HG03159 (cell line): ENCODE measurements around the gene ZMYM4.
"Not testable (repeated sequence)": the region's sequence is repeated elsewhere in the genome, so short reads cannot be mapped to it uniquely, and the experiment has no call there.

Experiments used
- ATAC-seq: cut with Tn5 transposase; IDR thresholded peaks from one replicate; pipeline ENCODE4 v1.9.1; 2021; ENCODE audit warnings: mild to moderate bottlenecking, moderate library complexity; ENCODE audit not compliant: unreplicated experiment

Gene ZMYM4

GRCh38 chr1:35320937-35321336 lies 52.4 kb downstream of the ZMYM4 start:
- no peak for ATAC-seq

DNA sequence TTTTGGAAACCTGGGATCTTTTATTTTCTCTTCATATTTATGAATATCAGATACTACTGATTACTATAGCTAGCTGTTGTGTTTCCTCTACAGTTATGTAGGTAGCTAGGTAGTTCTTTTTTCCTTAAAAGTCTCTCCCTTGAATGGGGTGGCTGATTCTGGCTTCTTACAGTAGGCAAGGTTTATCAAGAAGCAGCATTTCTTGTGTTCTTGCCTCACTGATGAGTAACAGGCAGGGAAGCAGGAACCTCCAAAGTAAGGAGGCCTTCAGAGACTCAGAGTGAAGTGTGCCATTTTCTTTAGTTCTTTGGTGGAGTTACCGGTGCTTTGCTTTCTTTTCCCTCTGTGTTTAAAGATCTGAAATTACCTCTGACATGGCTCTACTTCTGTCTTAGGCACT lies 56.0 kb downstream of the ZMYM4 start:
- no peak for ATAC-seq

DNA sequence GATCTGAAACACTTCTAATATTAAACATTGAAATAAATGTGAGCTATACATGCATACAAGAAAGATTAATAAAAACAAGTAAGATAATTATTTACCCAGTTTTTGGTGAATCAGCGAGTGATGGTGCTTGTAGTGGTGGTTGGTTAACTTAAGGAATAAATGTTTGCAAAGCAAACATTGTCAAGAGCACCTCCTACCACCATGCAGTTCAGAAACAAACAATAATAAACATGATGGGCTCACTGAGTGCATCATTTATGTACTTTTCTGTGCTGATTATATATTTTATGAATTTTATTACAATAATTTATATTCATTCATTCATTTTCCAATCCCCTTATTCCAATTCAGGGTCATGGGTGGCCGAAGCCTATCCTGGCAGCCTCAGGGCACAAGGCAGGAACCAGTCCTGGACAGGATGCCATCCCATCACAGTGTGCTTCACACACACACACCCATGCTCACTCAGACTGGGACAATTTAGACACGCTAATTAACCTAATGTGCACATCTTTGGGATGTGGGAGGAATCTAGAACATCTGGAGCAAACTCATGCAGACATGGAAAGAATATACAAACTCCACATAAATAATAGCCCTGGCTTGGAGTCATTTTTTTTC lies 57.8 kb downstream of the ZMYM4 start:
- no peak for ATAC-seq

DNA sequence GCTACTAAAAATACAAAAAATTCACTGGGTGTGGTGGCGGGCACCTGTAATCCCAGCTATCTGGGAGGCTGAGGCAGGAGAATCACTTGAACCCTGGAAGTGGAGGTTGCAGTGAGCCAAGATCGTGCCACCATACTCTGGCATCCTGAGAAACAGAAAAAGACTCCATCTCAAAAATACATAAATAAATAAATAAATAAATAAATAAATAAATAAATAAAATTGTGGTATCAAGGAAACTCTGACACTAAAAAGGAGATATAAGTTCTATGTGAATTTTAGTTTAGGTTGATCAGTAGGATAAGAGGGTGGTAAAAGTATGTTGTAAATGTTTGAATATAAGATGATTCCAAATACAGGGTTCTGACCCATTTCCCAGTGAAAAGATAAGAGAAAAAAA lies 63.1 kb downstream of the ZMYM4 start:
- not testable (repeated sequence) for ATAC-seq

GRCh38 chr1:35334485-35334884 lies 66.0 kb downstream of the ZMYM4 start:
- ATAC-seq, result no peak

DNA sequence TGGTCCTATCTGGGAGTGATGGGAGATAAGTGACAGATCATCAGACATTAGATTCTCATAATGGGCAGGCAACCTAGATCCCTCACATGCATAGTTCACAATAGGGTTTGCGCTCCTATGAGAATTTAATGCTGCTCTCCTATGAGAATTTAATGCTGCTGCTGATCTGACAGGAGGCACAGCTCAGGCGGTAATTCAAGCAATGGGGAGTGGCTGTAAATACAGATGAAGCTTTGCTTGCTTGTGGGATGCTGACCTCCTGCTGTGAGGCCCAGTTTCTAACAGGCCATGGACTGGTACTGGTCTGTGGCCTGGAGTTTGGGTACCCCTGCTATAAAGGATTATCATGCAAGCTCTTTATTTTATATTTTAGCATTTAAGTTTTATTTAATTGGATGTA lies 72.0 kb downstream of the ZMYM4 start:
- ATAC-seq, result no peak

DNA sequence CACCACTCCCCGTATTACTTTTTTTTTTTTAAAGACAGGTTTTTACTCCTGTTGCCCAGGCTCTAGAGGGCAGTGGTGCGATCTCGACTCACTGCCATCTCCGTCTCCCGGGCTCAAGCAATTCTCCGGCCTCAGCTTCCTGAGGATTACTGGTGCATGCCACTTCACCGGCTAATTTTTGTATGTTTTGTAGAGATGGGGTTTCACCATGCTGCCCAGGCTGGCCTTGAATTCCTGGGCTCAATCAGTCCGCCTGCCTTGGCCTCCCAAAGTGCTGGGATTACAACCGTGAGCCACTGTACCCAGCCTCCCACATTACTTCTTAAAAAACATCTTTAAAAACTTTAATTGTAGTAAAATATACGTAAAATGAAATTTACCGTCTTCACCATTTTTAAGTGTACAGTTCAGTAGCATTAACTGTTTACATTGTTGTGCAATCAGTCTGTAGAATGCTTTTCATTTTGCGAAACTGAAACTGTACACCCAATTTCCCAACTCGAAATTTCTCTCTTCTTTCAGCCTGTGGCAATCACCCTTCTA lies 77.0 kb downstream of the ZMYM4 start:
- no peak for ATAC-seq

DNA sequence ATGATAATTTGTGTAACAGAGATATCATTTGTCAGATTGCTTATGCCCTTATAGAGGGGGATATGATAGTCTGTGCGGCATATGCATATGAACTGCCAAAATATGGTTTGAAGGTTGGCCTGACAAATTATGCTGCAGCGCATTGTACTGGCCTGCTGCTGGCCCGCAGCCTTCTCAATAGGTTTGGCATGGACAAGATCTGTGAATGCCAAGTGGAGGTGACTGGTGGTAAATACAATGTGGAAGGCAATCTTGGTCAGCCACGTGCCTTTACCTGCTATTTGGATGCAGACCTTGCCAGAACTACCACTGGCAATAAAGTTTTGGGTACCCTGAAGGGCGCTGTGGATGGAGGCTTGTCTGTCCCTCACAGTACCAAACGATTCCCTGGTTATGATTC lies 82.4 kb downstream of the ZMYM4 start:
- no peak for ATAC-seq

GRCh38 chr1:35359995-35360394 lies 91.5 kb downstream of the ZMYM4 start:
- ATAC-seq, result no peak

- no peak for ATAC-seq
Observed at GRCh38 chr1:35361638-35362037, 93.1 kb downstream of the ZMYM4 start.

DNA sequence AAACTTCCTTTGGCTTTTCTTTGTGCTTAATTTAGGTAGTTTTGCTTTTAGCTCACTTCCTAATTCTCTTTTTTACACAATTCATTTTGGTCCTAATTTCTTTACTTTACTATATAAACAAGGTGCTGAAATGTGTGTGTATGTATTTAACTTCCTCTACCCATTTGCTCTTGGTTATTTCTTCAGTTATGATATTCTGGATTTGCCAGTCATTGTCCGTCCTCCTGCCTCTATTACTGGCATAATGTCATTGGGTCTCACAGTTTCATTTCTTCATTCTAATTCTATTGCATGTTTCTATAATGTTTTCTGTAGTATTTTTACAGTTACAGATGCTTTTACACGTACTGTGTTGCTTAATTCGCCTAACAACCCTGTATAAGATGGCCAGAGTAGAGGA lies 96.2 kb downstream of the ZMYM4 start:
- ATAC-seq, result no peak

DNA sequence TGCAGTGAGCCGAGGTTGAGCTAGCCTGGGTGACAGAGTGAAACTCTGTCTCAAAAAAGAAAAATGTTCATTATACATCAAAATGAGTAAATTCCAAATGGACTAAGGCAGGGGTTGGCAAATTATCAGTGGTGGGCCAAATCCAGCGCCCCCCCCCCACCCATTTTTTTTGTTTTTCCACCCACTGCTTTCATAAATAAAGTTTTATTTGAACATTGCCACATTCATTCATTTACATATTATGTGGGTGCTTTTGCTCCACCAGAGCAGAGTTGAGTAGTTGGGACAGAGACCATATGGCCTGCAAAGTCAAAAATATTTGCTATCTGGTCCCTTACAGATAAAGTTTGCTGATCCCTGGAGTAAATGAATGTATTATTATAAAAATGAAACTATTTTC lies 99.4 kb downstream of the ZMYM4 start:
- no peak for ATAC-seq

DNA sequence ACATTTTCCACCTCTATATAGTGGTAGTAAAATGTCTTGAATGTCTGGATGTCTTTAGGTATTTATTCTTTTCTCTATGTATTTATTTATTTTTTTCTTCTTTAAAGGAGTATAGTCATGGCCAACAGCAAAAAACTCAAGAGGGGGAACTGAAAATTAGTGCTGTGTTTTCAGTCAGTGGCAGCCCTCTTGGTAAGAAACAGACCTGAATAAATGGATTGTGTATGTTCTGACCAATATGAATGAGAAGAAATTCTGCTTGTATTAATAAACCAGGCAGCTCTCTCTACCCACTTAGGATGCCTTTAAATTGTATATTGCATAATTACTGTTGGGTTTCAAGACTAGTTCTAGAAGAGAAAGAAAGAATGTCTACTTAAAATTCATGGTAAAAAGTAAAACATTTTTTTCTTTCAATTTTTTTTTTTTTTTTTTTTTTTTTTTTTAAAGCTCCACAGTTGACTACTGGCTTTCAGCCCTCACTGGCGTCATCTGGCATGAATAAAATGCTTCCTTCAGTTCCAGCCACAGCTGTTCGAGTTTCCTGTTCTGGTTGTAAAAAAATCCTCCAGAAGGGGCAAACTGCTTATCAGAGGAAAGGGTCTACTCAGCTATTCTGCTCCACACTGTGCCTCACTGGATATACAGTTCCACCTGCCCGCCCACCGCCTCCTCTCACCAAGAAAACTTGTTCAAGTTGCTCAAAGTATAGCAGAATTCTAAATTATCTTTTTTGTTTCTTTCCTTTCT lies 101.6 kb downstream of the ZMYM4 start:
- ATAC-seq, result no peak

DNA sequence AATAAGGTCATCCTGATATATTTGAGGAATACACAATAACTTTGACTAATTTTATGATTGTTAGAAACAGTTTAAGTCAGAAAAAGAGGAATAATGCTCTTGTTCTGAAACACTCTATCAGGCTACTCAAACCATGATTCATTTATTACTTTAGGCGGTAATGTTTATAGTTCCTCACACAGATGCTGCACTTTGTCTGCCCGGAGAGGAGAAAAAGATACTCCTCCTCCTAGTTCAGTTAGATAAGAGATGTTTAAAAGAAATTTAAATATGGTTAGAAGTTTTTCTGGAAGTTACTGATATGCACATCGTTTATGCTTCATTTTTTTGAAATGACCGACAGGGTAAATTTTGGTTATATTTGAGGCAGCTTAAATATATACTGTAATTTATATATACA lies 103.0 kb downstream of the ZMYM4 start:
- no peak for ATAC-seq

GRCh38 chr1:35377555-35377954 lies 109.0 kb downstream of the ZMYM4 start:
- ATAC-seq, result no peak

DNA sequence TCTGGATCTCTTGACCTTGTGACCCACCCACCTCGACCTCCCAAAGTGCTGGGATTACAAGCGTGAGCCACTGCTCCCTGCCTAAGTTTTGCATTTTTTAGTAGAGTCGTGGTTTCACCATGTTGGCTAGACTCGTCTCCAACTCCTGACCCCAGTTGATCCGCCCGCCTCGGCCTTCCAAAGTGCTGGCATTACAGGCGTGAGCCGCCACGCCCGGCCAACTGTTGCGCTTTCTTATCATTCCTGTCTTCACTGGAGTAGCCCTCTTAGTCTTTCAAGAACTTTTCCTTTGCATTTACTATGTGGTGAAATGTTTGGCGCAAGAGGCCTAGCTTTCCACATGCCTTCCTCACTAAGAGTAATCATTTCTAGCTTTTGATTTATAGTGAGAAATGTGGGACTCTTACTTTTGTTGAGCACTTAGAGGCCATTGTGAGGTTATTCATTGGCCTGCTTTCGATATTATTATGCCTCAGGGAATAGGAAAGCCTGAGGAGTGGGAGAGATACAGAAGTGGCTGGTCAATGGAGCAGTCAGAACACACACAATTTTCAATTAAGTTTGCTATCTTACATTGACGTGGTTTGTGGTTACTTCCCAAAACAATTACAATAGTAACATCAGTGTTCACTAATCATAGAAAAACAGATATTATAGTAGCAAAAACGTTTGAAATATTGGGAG lies 111.0 kb downstream of the ZMYM4 start:
- ATAC-seq, result no peak

DNA sequence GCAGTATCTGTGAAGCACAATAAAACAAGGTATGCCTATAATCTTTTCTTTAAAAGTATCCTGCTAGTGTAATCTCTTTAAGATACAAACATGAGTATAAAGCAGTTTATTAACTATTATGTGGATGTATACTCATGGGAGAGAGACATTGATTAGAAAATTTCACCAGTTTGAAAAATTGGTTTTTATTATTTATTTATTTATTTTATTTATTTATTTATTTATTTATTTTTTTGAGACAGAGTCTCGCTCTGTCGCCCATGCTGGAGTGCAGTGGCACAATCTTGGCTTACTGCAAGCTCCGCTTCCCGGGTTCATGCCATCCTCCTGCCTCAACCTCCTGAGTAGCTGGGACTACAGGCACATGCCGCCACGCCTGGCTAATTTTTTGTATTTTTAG lies 111.6 kb downstream of the ZMYM4 start:
- not testable (repeated sequence) for ATAC-seq

DNA sequence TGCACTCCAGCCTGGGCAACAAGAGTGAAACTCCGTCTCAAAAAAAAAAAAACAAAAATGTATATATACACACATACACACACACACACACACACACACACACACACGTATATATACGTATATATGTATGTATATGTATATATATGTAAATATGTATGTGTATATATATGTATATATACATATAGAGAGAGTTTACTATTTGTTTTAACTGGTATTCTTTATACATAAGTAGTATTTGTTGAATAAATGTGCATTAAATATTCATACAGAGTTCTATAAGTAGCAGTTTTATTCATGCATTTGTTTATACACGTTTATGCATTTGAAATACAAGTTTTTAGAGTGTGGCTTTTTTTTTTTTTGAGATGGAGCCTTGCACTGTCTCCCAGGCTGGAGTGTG lies 113.6 kb downstream of the ZMYM4 start:
- no peak for ATAC-seq

DNA sequence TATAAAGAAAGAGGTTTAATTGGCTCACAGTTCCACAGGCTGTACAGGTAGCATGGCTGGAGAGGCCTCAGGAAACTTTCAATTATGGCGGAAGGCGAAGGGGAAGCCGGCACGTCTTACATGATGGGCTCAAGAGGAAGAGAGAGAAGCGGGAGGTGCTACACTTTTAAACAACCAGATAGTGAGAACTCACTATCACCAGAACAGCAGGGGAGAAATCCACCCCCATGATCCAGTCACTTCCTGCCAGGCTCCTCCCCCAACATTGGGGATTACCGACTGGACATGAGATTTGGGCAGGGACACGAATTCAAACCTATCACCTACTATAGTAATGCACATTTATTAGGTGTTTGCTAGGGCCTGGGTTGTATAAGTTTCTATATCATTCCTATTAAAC lies 117.8 kb downstream of the ZMYM4 start:
- ATAC-seq, result no peak

GRCh38 chr1:35386959-35387358 lies 118.5 kb downstream of the ZMYM4 start:
- ATAC-seq, result no peak

DNA sequence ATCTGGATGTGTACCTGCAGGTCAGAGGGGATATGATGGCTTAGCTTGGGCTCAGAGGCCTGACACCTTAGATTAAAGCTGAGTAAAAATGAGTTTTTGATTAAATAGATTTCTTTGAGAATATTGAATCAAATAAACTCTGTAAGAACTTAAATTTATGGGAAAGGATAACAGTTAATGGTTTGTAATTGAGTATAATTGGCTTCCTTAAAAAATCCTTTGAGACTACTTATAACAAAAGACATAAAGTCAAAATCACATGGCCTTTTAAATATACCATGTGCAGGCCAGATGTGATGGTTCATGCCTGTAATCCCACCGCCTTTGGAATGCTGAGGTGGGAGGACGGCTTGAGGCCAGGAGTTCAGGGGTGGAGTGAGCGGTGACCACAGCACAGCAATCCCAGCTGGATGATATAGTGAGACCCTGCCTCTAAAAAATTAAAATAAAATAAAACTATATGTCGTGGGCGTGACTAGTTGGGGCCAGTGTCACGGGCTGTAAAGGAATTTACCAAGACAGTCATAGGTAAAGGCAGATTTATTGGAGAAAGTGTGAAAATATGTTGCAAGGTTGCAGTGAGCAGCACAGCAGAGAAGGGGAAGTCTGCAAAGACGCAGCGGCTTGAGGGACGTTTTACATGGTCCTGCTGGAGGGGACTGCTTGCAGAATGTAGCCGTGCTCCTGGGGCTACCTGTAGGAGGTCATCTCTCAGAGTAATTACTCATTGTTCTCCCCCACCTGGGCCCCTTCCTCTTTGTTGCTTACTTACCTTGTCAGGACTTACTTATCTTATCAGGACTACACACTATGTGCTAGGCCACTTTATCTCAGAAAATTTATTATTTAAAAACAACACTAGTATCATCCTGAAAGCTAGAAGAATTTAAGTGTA lies 122.3 kb downstream of the ZMYM4 start:
- ATAC-seq, result no peak
